ENCODE data around the gene CAPN5.

GRCh38 chr11:77150836-77151235, 84.1 kb downstream of the CAPN5 start:
- no peak for TF ChIP-seq CTCF (conservative IDR thresholded peaks at IDR 0.05; ENCODE audit: low read depth in 2 of 2)
- no peak for TF ChIP-seq REST (IDR thresholded peaks at IDR 0.05; ENCODE audit: unreplicated experiment)
- TF ChIP-seq POLR2AphosphoS5 (IDR thresholded peaks at IDR 0.05; ENCODE audit: low read depth) = no peak
- TF ChIP-seq EZH2 (IDR thresholded peaks at IDR 0.05; ENCODE audit: low read depth, unreplicated experiment) = no peak
- no peak for TF ChIP-seq CREB1 (CRISPR knock-in tag; IDR thresholded peaks at IDR 0.05; ENCODE audit: low read depth)
- TF ChIP-seq NANOG (IDR thresholded peaks at IDR 0.05; ENCODE audit: borderline replicate concordance) = no peak
- TF ChIP-seq EZH2phosphoT487 (IDR thresholded peaks at IDR 0.05; ENCODE audit: unreplicated experiment) = no peak
- TF ChIP-seq JUNB (IDR thresholded peaks at IDR 0.05; ENCODE audit: unreplicated experiment) = no peak
- TF ChIP-seq ETS1 (IDR thresholded peaks at IDR 0.05) = no peak
- TF ChIP-seq STAT1 (IDR thresholded peaks at IDR 0.05; ENCODE audit: unreplicated experiment) = no peak
- TF ChIP-seq ZNF331 (CRISPR knock-in tag; IDR thresholded peaks at IDR 0.05; ENCODE audit: low read depth) = no peak
- no peak for TF ChIP-seq ZNF114 (CRISPR knock-in tag; IDR thresholded peaks at IDR 0.05)
- TF ChIP-seq ZNF462 (CRISPR knock-in tag; IDR thresholded peaks at IDR 0.05) = no peak

All from GM23338 (cell line).